Tongue (tissue), 2 donors: ENCODE data around the gene IFNL4. TPM values are rescaled to one million over a fixed set of nuclear protein-coding genes. Genes with fewer than 3 reads are reported as not detected.
"Not testable (repeated sequence)": the region's sequence is repeated elsewhere in the genome, so short reads cannot be mapped to it uniquely, and the experiment has no call there.

Source experiments
- DNase-seq: peaks from one replicate; pipeline ENCODE4 v3.0.0-alpha.2; 2015
- total RNA-seq: library from RNA; depleted of rRNA; stranded (reverse); fragments of >200 nt; gene quantifications from one replicate; pipeline ENCODE4 v1.2.3, GENCODE V29; 2014

IFNL4 gene
- total RNA-seq, 1 donor from 2014 or later: not detected

- no peak for DNase-seq
Measured at GRCh38 chr19:39254531-39255345, 6.1 kb upstream of the IFNL4 start.

GRCh38 chr19:39253374-39254149, 4.9 kb upstream of the IFNL4 start:
- DNase-seq: no peak

GRCh38 chr19:39252458-39252857, 3.8 kb upstream of the IFNL4 start:
- DNase-seq: no peak

GRCh38 chr19:39251846-39252245, 3.2 kb upstream of the IFNL4 start:
- DNase-seq: no peak

- no peak for DNase-seq
Measured at GRCh38 chr19:39251081-39251480, 2.4 kb upstream of the IFNL4 start.

GRCh38 chr19:39247701-39248664, 673 bp downstream of the IFNL4 start:
- peak; percentile 2 for DNase-seq

- peak; percentile 53 for DNase-seq
Measured at GRCh38 chr19:39246951-39247669, 1.5 kb downstream of the IFNL4 start.

GRCh38 chr19:39245166-39245565, 3.5 kb downstream of the IFNL4 start:
- DNase-seq: not testable (repeated sequence)

GRCh38 chr19:39244410-39245100, 4.1 kb downstream of the IFNL4 start, which contains the start of gene IFNL3:
TSS of gene IFNL3 (minus strand) at chr19:39245006. CDS start at chr19:39244967, 39 bp downstream.
- not testable (repeated sequence) for DNase-seq

- not testable (repeated sequence) for DNase-seq
Measured at GRCh38 chr19:39243741-39244140, 4.9 kb downstream of the IFNL4 start.

- DNase-seq: no peak
Measured at GRCh38 chr19:39240421-39240820, 8.2 kb downstream of the IFNL4 start.

GRCh38 chr19:39238944-39239343, 9.7 kb downstream of the IFNL4 start:
- DNase-seq: no peak

- DNase-seq: no peak
Measured at GRCh38 chr19:39238209-39238608, 10.4 kb downstream of the IFNL4 start.

GRCh38 chr19:39237200-39238184, 11.2 kb downstream of the IFNL4 start:
- DNase-seq: no peak

- no peak for DNase-seq
Measured at GRCh38 chr19:39236527-39236926, 12.1 kb downstream of the IFNL4 start.

GRCh38 chr19:39232708-39233107, 15.9 kb downstream of the IFNL4 start:
- no peak for DNase-seq

- DNase-seq: no peak
Measured at GRCh38 chr19:39230096-39230764, 18.4 kb downstream of the IFNL4 start.

GRCh38 chr19:39224910-39225309, 23.7 kb downstream of the IFNL4 start:
- no peak for DNase-seq
